Esophagus muscularis mucosa (tissue), 4 donors: ENCODE results near the gene PAQR4. TPM values are rescaled to one million over a fixed set of nuclear protein-coding genes. Genes with fewer than 3 reads are reported as not detected.

ENCODE experiments used
- DNase-seq: peaks from one replicate; pipeline ENCODE4 v3.0.0-alpha.2; 2017; ENCODE audit errors: extremely low spot score
- H3K27ac ChIP-seq, 4 donors: fragments of 200-600 bp; sonication (generic); replicated peaks in 1 of 4; 1 replicate in 3 of 4; 2 replicates in 1 of 4; pipeline ENCODE4 v1.5.1; 2016 to 2019; ENCODE audit warnings: mild to moderate bottlenecking in 1 of 4
- H3K27me3 ChIP-seq, 4 donors: fragments of 200-600 bp; sonication (generic); one replicate each; pipeline versions ENCODE4 v1.5.1 to v1.6.0; 2016 to 2019
- H3K36me3 ChIP-seq, 4 donors: fragments of 200-600 bp; sonication (generic); one replicate each; pipeline ENCODE4 v1.5.1; 2016 to 2019
- H3K4me1 ChIP-seq, 4 donors: fragments of 200-600 bp; sonication (generic); one replicate each; pipeline ENCODE4 v1.5.1; 2016 to 2019
- H3K4me3 ChIP-seq, 4 donors: fragments of 200-600 bp; sonication (generic); 1 replicate in 2 of 4; 2 replicates in 2 of 4; pipeline ENCODE4 v1.5.1; 2016 to 2019; ENCODE audit warnings: mild to moderate bottlenecking in 4 of 4, moderate library complexity in 1 of 4
- H3K9me3 ChIP-seq, 4 donors: fragments of 200-600 bp; sonication (generic); 1 replicate in 3 of 4; 2 replicates in 1 of 4; pipeline ENCODE4 v1.5.1; 2016 to 2019
- CTCF ChIP-seq, 3 experiments: fragments of 200-600 bp in 2 of 3; fragments of 450-650 bp in 1 of 3; sonication (generic) in 2 of 3; IDR thresholded peaks; one replicate each; pipeline ENCODE4 v1.5.1; 2017 to 2019; ENCODE audit warnings: antibody characterized with exemption in 3 of 3, mild to moderate bottlenecking in 2 of 3, moderate library complexity in 1 of 3
- EP300 ChIP-seq: sonication (generic); formaldehyde crosslinking; IDR thresholded peaks from one replicate; pipeline ENCODE4 v1.6.1; 2017; ENCODE audit warnings: antibody characterized with exemption
- POLR2A ChIP-seq: fragments of 450-650 bp; IDR thresholded peaks from one replicate; pipeline ENCODE4 v1.6.1; 2017; ENCODE audit warnings: antibody characterized with exemption, moderate library complexity, mild to moderate bottlenecking, low read depth
- POLR2AphosphoS5 ChIP-seq, 2 donors: sonication (generic); formaldehyde crosslinking; IDR thresholded peaks; one replicate each; pipeline ENCODE4 v1.6.1; 2017; ENCODE audit warnings: antibody characterized with exemption in 2 of 2
- WGBS: methylation state at CpG from one replicate; pipeline ENCODE4 v1.1.5; 2018; 5-methylcytosine and 5-hydroxymethylcytosine counted together
- intact Hi-C: fragments of 100-400 bp; cut with DNase I; formaldehyde crosslinking; loops from one replicate; pipeline ENCODE4 v1.15.1; 2023
- total RNA-seq, 4 donors: library from RNA; depleted of rRNA; stranded (reverse); fragments of >200 nt; gene quantifications; one replicate each; pipeline versions ENCODE4 v1.1.0 to v1.2.1, GENCODE V29; 2016

The PAQR4 gene
- total RNA-seq, 4 donors from 2014 or later, result 2.2 to 7.5 (median 4.7) TPM

- no peaks in the 10 kb centered on the region for H3K36me3 ChIP-seq
- TF ChIP-seq POLR2AphosphoS5 (IDR thresholded peaks at IDR 0.05) (no peak), POLR2A (no peak), EP300 (no peak), CTCF (IDR thresholded peaks at IDR 0.05) (no peak)
- WGBS, result 85% methylated on average over 3 of the region's 6 CpGs
- H3K9me3 ChIP-seq, result no peaks in the 10 kb centered on the region
- intact Hi-C loops, result no loop called here
- peaks cover 29 to 48% (median 43%) of the 10 kb centered on the region in 4 donors for H3K4me1 ChIP-seq
- DNase-seq, result no peak
- H3K27me3 ChIP-seq, result peaks cover 10 to 47% (median 27%) of the 10 kb centered on the region in 4 donors
- H3K4me3 ChIP-seq, result peak overlapping the region; percentile 72 to 85 (median 78)
- H3K27ac ChIP-seq, result peak overlapping the region in 1 of 4 donors; percentile 38
These were observed 1.4 kb downstream of the PAQR4 start for GRCh38 chr16:2970563-2970962.

GRCh38 chr16:2971134-2971984 is 2.2 kb downstream of the PAQR4 start:
- H3K4me3 ChIP-seq, result no peak overlapping the region
- no peak overlapping the region for H3K27ac ChIP-seq
- H3K27me3 ChIP-seq, result peaks cover 10 to 41% (median 19%) of the 10 kb centered on the region in 4 donors
- peaks cover 29 to 42% (median 41%) of the 10 kb centered on the region in 4 donors for H3K4me1 ChIP-seq
- 92% methylated on average over 10 of the region's 35 CpGs for WGBS
- DNase-seq, result no peak
- intact Hi-C loops, result no loop called here
- no peaks in the 10 kb centered on the region for H3K36me3 ChIP-seq
- no peak for TF ChIP-seq POLR2A
- no peak for TF ChIP-seq POLR2AphosphoS5 (IDR thresholded peaks at IDR 0.05)
- no peak for TF ChIP-seq EP300
- no peak for TF ChIP-seq CTCF (IDR thresholded peaks at IDR 0.05)
- no peaks in the 10 kb centered on the region for H3K9me3 ChIP-seq

- TF ChIP-seq POLR2A (no peak), CTCF (IDR thresholded peaks at IDR 0.05) (no peak), EP300 (no peak), POLR2AphosphoS5 (IDR thresholded peaks at IDR 0.05) (no peak)
- 77% methylated on average over 11 of the region's 15 CpGs for WGBS
These were observed 3.0 kb downstream of the PAQR4 start for GRCh38 chr16:2971985-2972784.

GRCh38 chr16:2973093-2973492 is 3.9 kb downstream of the PAQR4 start:
- Histone ChIP-seq H3K9me3 (no peaks in the 10 kb centered on the region), H3K4me1 (peaks cover 18 to 24% (median 24%) of the 10 kb centered on the region in 4 donors), H3K27ac (no peak overlapping the region), H3K36me3 (no peaks in the 10 kb centered on the region), H3K27me3 (peaks cover 0 to 41% (median 2%) of the 10 kb centered on the region in 4 donors), H3K4me3 (no peak overlapping the region)
- no peak for DNase-seq
- TF ChIP-seq CTCF (IDR thresholded peaks at IDR 0.05), result no peak
- TF ChIP-seq POLR2AphosphoS5 (IDR thresholded peaks at IDR 0.05), result no peak
- no peak for TF ChIP-seq POLR2A
- 81% methylated on average over 3 of the region's 5 CpGs for WGBS
- intact Hi-C loops, result no loop called here

More at GRCh38 chr16:2971985-2972784, 3.0 kb downstream of the PAQR4 start:
- Histone ChIP-seq H3K27me3 (peaks cover 7 to 41% (median 11%) of the 10 kb centered on the region in 4 donors), H3K27ac (no peak overlapping the region), H3K4me1 (peaks cover 23 to 33% (median 33%) of the 10 kb centered on the region in 4 donors), H3K4me3 (no peak overlapping the region), H3K9me3 (no peaks in the 10 kb centered on the region), H3K36me3 (no peaks in the 10 kb centered on the region)
- no peak for DNase-seq
- intact Hi-C loops, result no loop called here
